ENCODE data around the gene ACSF2.

Gene ACSF2

GRCh38 chr17:50457621-50458020 is 31.6 kb downstream of the ACSF2 start:
- TF ChIP-seq CTCF (IDR thresholded peaks at IDR 0.05; ENCODE audit: low read depth, low read length), result no peak
- no peak overlapping the region for H3K4me3 ChIP-seq (ENCODE audit: low read depth, low read length)

GRCh38 chr17:50458270-50458669 is 32.3 kb downstream of the ACSF2 start:
- no peak for TF ChIP-seq CTCF (IDR thresholded peaks at IDR 0.05; ENCODE audit: low read depth, low read length)
- H3K4me3 ChIP-seq (ENCODE audit: low read depth, low read length), result no peak overlapping the region

GRCh38 chr17:50458701-50459676 is 33.0 kb downstream of the ACSF2 start:
- no peak overlapping the region for H3K4me3 ChIP-seq (ENCODE audit: low read depth, low read length)
- TF ChIP-seq CTCF (IDR thresholded peaks at IDR 0.05; ENCODE audit: low read depth, low read length), result no peak

GRCh38 chr17:50459756-50460155 is 33.7 kb downstream of the ACSF2 start:
- TF ChIP-seq CTCF (IDR thresholded peaks at IDR 0.05; ENCODE audit: low read depth, low read length), result no peak
- H3K4me3 ChIP-seq (ENCODE audit: low read depth, low read length), result no peak overlapping the region

GRCh38 chr17:50460831-50461526 is 35.0 kb downstream of the ACSF2 start:
- no peak overlapping the region for H3K4me3 ChIP-seq (ENCODE audit: low read depth, low read length)
- TF ChIP-seq CTCF (IDR thresholded peaks at IDR 0.05; ENCODE audit: low read depth, low read length), result no peak

- H3K4me3 ChIP-seq (ENCODE audit: low read depth, low read length), result no peak overlapping the region
Observed at GRCh38 chr17:50461550-50462132, 35.6 kb downstream of the ACSF2 start.

More at GRCh38 chr17:50461550-50462132, 35.6 kb downstream of the ACSF2 start:
- TF ChIP-seq CTCF (IDR thresholded peaks at IDR 0.05; ENCODE audit: low read depth, low read length), result no peak
